DOHH2 (cell line): Measurements from ENCODE around the gene ISCA1.
"Not testable (repeated sequence)": the region's sequence is repeated elsewhere in the genome, so short reads cannot be mapped to it uniquely, and the experiment has no call there.

Source experiments
- H3F3A ChIP-seq: fragments of 200-600 bp; sonication (generic), shearing (Covaris generic); 2 replicates; pipeline ENCODE4 v1.6.0; 2016; ENCODE audit warnings: antibody characterized with exemption, mild to moderate bottlenecking; ENCODE audit not compliant: control insufficient read depth, insufficient read depth
- H3K27ac ChIP-seq: fragments of 200-600 bp; sonication (generic); 2 replicates; pipeline ENCODE4 v1.5.1; 2014; ENCODE audit warnings: low read depth, mild to moderate bottlenecking, low read length, moderate library complexity
- H3K27me3 ChIP-seq: fragments of 200-600 bp; sonication (generic); 2 replicates; pipeline ENCODE4 v1.6.1; 2014; ENCODE audit warnings: mild to moderate bottlenecking, low read length, mixed read lengths; ENCODE audit not compliant: control insufficient read depth
- H3K36me3 ChIP-seq: fragments of 200-600 bp; sonication (generic); 2 replicates; pipeline ENCODE4 v1.6.1; 2014; ENCODE audit warnings: mild to moderate bottlenecking, low read length, moderate library complexity, mixed read lengths; ENCODE audit not compliant: control insufficient read depth
- H3K4me1 ChIP-seq: fragments of 200-600 bp; sonication (generic); 2 replicates; pipeline ENCODE4 v1.6.1; 2014; ENCODE audit warnings: mild to moderate bottlenecking, low read length, mixed read lengths; ENCODE audit not compliant: control insufficient read depth
- H3K4me2 ChIP-seq: fragments of 200-600 bp; sonication (generic); 2 replicates; pipeline ENCODE4 v1.6.0; 2014; ENCODE audit warnings: mild to moderate bottlenecking, low read length, moderate library complexity
- H3K4me3 ChIP-seq: fragments of 200-600 bp; sonication (generic); 2 replicates; pipeline ENCODE4 v1.5.1; 2014; ENCODE audit warnings: mild to moderate bottlenecking, low read length, mixed read lengths
- H3K79me2 ChIP-seq: fragments of 200-600 bp; sonication (generic); 2 replicates; pipeline ENCODE4 v1.6.1; 2014; ENCODE audit warnings: mild to moderate bottlenecking, low read length, mixed read lengths; ENCODE audit not compliant: control insufficient read depth
- H3K9me2 ChIP-seq: fragments of 200-600 bp; sonication (generic); replicated peaks from 2 replicates; pipeline ENCODE4 v1.6.1; 2014; ENCODE audit warnings: mild to moderate bottlenecking, low read length, mixed read lengths; ENCODE audit not compliant: control insufficient read depth
- H3K9me3 ChIP-seq: fragments of 200-600 bp; sonication (generic); 2 replicates; pipeline ENCODE4 v1.6.1; 2014; ENCODE audit warnings: antibody characterized with exemption, low read length, mixed read lengths; ENCODE audit not compliant: control insufficient read depth, insufficient read depth
- H4K20me1 ChIP-seq: fragments of 200-600 bp; sonication (generic); 2 replicates; pipeline ENCODE4 v1.6.0; 2014; ENCODE audit warnings: low read depth, mild to moderate bottlenecking, antibody characterized with exemption, low read length, moderate library complexity; ENCODE audit not compliant: control insufficient read depth, insufficient read depth
- CTCF ChIP-seq: fragments of 200-600 bp; sonication (generic); IDR thresholded peaks from one replicate; pipeline ENCODE4 v1.5.1; 2014; ENCODE audit warnings: antibody characterized with exemption, mild to moderate bottlenecking, low read depth, low read length; ENCODE audit not compliant: poor library complexity, severe bottlenecking
- EZH2phosphoT487 ChIP-seq: fragments of 200-600 bp; sonication (generic); IDR thresholded peaks from 2 replicates; pipeline ENCODE4 v1.6.1; 2017; ENCODE audit warnings: borderline replicate concordance, mild to moderate bottlenecking, antibody characterized with exemption, low read length, moderate library complexity, mixed read lengths

Gene ISCA1

GRCh38 chr9:86301686-86302085 lies 19.3 kb upstream of the ISCA1 start:
- no peaks in the 10 kb centered on the region for H3K4me1 ChIP-seq
- no peaks in the 10 kb centered on the region for H3F3A ChIP-seq
- H3K27me3 ChIP-seq = no peaks in the 10 kb centered on the region
- H3K9me2 ChIP-seq = no peaks in the 10 kb centered on the region
- H3K4me2 ChIP-seq = no peak overlapping the region
- no peak overlapping the region for H3K27ac ChIP-seq
- H3K9me3 ChIP-seq = no peaks in the 10 kb centered on the region
- H3K36me3 ChIP-seq = peaks cover 92% of the 10 kb centered on the region
- H3K4me3 ChIP-seq = no peak overlapping the region
- TF ChIP-seq EZH2phosphoT487 = no peak
- TF ChIP-seq CTCF = no peak
- H4K20me1 ChIP-seq = no peaks in the 10 kb centered on the region
- no peaks in the 10 kb centered on the region for H3K79me2 ChIP-seq

- H3K9me3 ChIP-seq = no peaks in the 10 kb centered on the region
- H3K4me3 ChIP-seq = no peak overlapping the region
- no peaks in the 10 kb centered on the region for H3K79me2 ChIP-seq
- H3F3A ChIP-seq = peaks cover 3% of the 10 kb centered on the region; the same call in 1 of the 2 replicates
- no peaks in the 10 kb centered on the region for H3K27me3 ChIP-seq
- no peak overlapping the region for H3K27ac ChIP-seq
- H4K20me1 ChIP-seq = no peaks in the 10 kb centered on the region
- no peak overlapping the region for H3K4me2 ChIP-seq
- peaks cover 92% of the 10 kb centered on the region for H3K36me3 ChIP-seq
- no peak for TF ChIP-seq EZH2phosphoT487
- TF ChIP-seq CTCF = no peak
- H3K4me1 ChIP-seq = no peaks in the 10 kb centered on the region
- no peaks in the 10 kb centered on the region for H3K9me2 ChIP-seq
These were observed 18.4 kb upstream of the ISCA1 start for GRCh38 chr9:86300701-86301100.

- peaks cover 83% of the 10 kb centered on the region for H3K36me3 ChIP-seq
- no peak overlapping the region for H3K27ac ChIP-seq
- no peaks in the 10 kb centered on the region for H3K27me3 ChIP-seq
- no peak for TF ChIP-seq CTCF
- TF ChIP-seq EZH2phosphoT487 = no peak
- no peak overlapping the region for H3K4me2 ChIP-seq
- H3K4me1 ChIP-seq = no peaks in the 10 kb centered on the region
- H3K4me3 ChIP-seq = no peak overlapping the region
- H3K79me2 ChIP-seq = no peaks in the 10 kb centered on the region
- H3F3A ChIP-seq = peaks cover 3% of the 10 kb centered on the region; the same call in 1 of the 2 replicates
- H4K20me1 ChIP-seq = no peaks in the 10 kb centered on the region
- H3K9me2 ChIP-seq = no peaks in the 10 kb centered on the region
- no peaks in the 10 kb centered on the region for H3K9me3 ChIP-seq
These were observed 16.5 kb upstream of the ISCA1 start for GRCh38 chr9:86298873-86299272.

- not testable (repeated sequence) for H3K27me3 ChIP-seq, H3K79me2 ChIP-seq, H4K20me1 ChIP-seq, H3K9me3 ChIP-seq, H3K27ac ChIP-seq, H3K4me3 ChIP-seq, H3K4me2 ChIP-seq, H3K9me2 ChIP-seq
- peaks cover 21% of the 10 kb centered on the region for H3K4me1 ChIP-seq
- peaks cover 11% of the 10 kb centered on the region; the same call in 1 of the 2 replicates for H3F3A ChIP-seq
- peaks cover 19% of the 10 kb centered on the region for H3K36me3 ChIP-seq
These were observed 8.0 kb upstream of the ISCA1 start for GRCh38 chr9:86290341-86290740.
